Tibial nerve (tissue), 4 donors: ENCODE results near the gene AK9.

Source experiments
- CTCF ChIP-seq, 5 experiments: fragments of 200-600 bp in 3 of 5; fragments of 450-650 bp in 2 of 5; sonication (generic) in 3 of 5; IDR thresholded peaks; one replicate each; pipeline ENCODE4 v1.5.1; 2016 to 2019; ENCODE audit warnings: antibody characterized with exemption in 5 of 5, mild to moderate bottlenecking in 3 of 5, moderate library complexity in 2 of 5
- EP300 ChIP-seq, 2 donors: sonication (generic); formaldehyde crosslinking; IDR thresholded peaks; one replicate each; pipeline ENCODE4 v1.6.1; 2017; ENCODE audit warnings: antibody characterized with exemption in 2 of 2, mild to moderate bottlenecking in 1 of 2
- POLR2A ChIP-seq, 2 donors: fragments of 450-650 bp; IDR thresholded peaks; one replicate each; pipeline ENCODE4 v1.6.1; 2017; ENCODE audit warnings: antibody characterized with exemption in 2 of 2, mild to moderate bottlenecking in 2 of 2, moderate library complexity in 2 of 2

DNA sequence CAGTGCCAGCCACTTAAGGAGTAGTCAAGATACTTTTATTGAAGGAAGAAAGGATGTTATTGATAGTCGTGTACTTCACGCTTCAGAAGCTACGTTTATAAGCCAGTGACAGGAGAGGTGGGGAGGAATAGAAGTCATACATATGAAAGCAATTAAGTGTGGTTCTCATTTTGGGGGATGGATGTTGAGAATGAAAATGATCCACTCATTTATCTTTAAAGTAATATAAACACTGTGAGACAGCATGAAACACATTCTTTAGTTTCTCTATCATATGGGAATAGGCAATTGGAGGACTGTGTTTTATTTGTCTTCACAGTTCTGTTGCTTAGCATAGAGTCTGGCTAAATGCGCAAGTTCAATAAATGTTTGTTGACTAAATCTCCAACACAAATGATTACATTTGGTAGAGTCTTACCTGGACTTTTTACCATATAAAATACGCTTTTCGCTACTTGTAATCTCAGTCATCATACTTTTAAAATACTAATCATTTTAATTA, 35.2 kb downstream of the AK9 start:
- TF ChIP-seq CTCF (IDR thresholded peaks at IDR 0.05) (no peak), EP300 (IDR thresholded peaks at IDR 0.05) (no peak), POLR2A (IDR thresholded peaks at IDR 0.05) (no peak)
